Smooth muscle cell of the pulmonary artery (primary cell): ENCODE results near the gene PTGDR2. TPM values are rescaled to one million over a fixed set of nuclear protein-coding genes. Genes with fewer than 3 reads are reported as not detected.

Experiments used
- total RNA-seq: library from RNA; depleted of rRNA; stranded (reverse); fragments of >200 nt; gene quantifications from 2 replicates; pipeline ENCODE4 v1.2.3, GENCODE V29; 2014

PTGDR2 gene
- total RNA-seq = 0.07 and 0.33 TPM in 2 replicates

GRCh38 chr11:60855726-60856633 lies at the start of gene PTGDR2:
TSS of gene PTGDR2 (minus strand) at chr11:60855950. CDS start at chr11:60853722, 2,228 bp downstream.

GRCh38 chr11:60866911-60867870 lies 11.4 kb upstream of the PTGDR2 start, which contains the start of gene ZP1:
TSS of gene ZP1 (plus strand) at chr11:60867542. CDS start at chr11:60867562, 20 bp downstream.

GRCh38 chr11:60841797-60842667 lies 13.7 kb downstream of the PTGDR2 start, which contains the start of gene CCDC86:
TSS of gene CCDC86 (plus strand) at chr11:60842113. CDS start at chr11:60842125, 12 bp downstream.

Other genes starting within 250 kb of the PTGDR2 start
- not detected in 2 replicates for gene MS4A8, start 156.3 kb downstream of the PTGDR2 start, total RNA-seq
- not detected in 2 replicates for gene MS4A18, start 131.2 kb downstream of the PTGDR2 start, total RNA-seq
- not detected in 2 replicates for gene MS4A15, start 99.1 kb downstream of the PTGDR2 start, total RNA-seq
- not detected in 2 replicates for gene MS4A10, start 70.6 kb downstream of the PTGDR2 start, total RNA-seq
- gene CCDC86, start 13.8 kb downstream of the PTGDR2 start, total RNA-seq = 9.5 and 16.9 TPM in 2 replicates
- gene ZP1, start 11.6 kb upstream of the PTGDR2 start, total RNA-seq = 0.36 and 0.98 TPM in 2 replicates
- 35.6 and 47.5 TPM in 2 replicates for gene PRPF19, start 50.6 kb upstream of the PTGDR2 start, total RNA-seq
- gene TMEM109, start 58.2 kb upstream of the PTGDR2 start, total RNA-seq = 43.2 and 44.7 TPM in 2 replicates
- 16.5 and 41.5 TPM in 2 replicates for gene TMEM132A, start 68.5 kb upstream of the PTGDR2 start, total RNA-seq
- 10.7 and 16.4 TPM in 2 replicates for gene SLC15A3, start 96.2 kb upstream of the PTGDR2 start, total RNA-seq
- gene CD6, start 115.7 kb upstream of the PTGDR2 start, total RNA-seq = not detected in 2 replicates
- not detected in 2 replicates for gene CD5, start 246.5 kb upstream of the PTGDR2 start, total RNA-seq